ENCODE data around the gene SYT12. TPM values are rescaled to one million over a fixed set of nuclear protein-coding genes. Genes with fewer than 3 reads are reported as not detected.
"Not testable (repeated sequence)": the region's sequence is repeated elsewhere in the genome, so short reads cannot be mapped to it uniquely, and the experiment has no call there.

The SYT12 gene
- total RNA-seq, 1 experiment from 2014 or later, result 1.2 TPM

GRCh38 chr11:66987924-66988637, 34.9 kb upstream of the SYT12 start:
- no peak for DNase-seq
- H3K4me3 ChIP-seq, result no peak overlapping the region
- H3K27me3 ChIP-seq, result no peaks in the 10 kb centered on the region
- H3K9me3 ChIP-seq, result no peaks in the 10 kb centered on the region
- H3K36me3 ChIP-seq, result no peaks in the 10 kb centered on the region

DNA sequence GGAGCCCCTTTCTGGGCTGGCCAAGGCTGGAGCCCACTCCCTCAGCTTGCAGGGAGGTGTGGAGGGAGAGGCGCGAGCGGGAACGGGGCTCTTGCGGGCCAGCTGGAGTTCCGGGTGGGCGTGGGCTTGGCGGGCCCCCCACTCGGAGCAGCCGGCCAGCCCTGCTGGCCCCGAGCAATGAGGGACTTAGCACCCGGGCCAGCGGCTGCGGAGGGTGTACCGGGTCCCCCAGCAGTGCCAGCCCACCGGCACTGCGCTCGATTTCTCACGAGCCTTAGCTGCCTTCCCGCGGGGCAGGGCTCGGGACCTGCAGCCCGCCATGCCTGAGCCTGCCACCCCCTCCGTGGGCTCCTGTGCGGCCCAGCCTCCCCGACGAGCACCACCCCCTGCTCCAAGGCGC, 34.2 kb upstream of the SYT12 start:
- H3K36me3 ChIP-seq, H3K9me3 ChIP-seq, H3K27me3 ChIP-seq, DNase-seq, H3K4me3 ChIP-seq: not testable (repeated sequence)

GRCh38 chr11:66989360-66989759, 33.6 kb upstream of the SYT12 start:
- DNase-seq, H3K36me3 ChIP-seq, H3K4me3 ChIP-seq, H3K9me3 ChIP-seq, H3K27me3 ChIP-seq: not testable (repeated sequence)

GRCh38 chr11:66992041-66992440, 30.9 kb upstream of the SYT12 start:
- DNase-seq, result no peak
- no peaks in the 10 kb centered on the region for H3K27me3 ChIP-seq
- H3K36me3 ChIP-seq, result no peaks in the 10 kb centered on the region
- no peaks in the 10 kb centered on the region for H3K9me3 ChIP-seq
- no peak overlapping the region for H3K4me3 ChIP-seq

GRCh38 chr11:66996609-66997273, 26.2 kb upstream of the SYT12 start:
- no peak overlapping the region for H3K4me3 ChIP-seq
- H3K9me3 ChIP-seq, result no peaks in the 10 kb centered on the region
- H3K27me3 ChIP-seq, result no peaks in the 10 kb centered on the region
- peak; percentile 68 for DNase-seq
- H3K36me3 ChIP-seq, result no peaks in the 10 kb centered on the region

GRCh38 chr11:66999555-66999954, 23.4 kb upstream of the SYT12 start:
- Histone ChIP-seq H3K4me3 (no peak overlapping the region), H3K9me3 (no peaks in the 10 kb centered on the region)
- DNase-seq, result no peak

DNA sequence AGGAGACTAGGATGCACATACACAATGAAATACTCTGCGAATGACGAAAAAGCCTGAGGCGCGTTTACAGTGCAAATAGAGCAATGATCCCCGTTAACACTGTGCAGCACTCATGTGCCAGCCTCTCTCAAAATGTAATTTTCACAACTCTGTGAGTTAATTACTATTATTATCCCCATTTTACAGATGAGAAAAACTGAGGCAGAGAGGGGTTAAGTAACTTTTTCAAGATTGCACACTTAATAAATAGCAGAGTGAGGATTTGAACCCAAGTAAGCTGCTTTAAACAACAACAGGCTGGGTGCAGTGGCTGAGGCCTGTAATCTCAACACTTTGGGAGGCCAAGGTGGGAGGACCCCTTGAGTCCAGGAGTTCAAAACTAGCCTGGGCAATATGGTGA, 21.6 kb upstream of the SYT12 start:
- DNase-seq, result no peak
- Histone ChIP-seq H3K27me3 (no peaks in the 10 kb centered on the region), H3K9me3 (no peaks in the 10 kb centered on the region), H3K36me3 (no peaks in the 10 kb centered on the region), H3K4me3 (no peak overlapping the region)

More at GRCh38 chr11:66999555-66999954, 23.4 kb upstream of the SYT12 start:
- H3K27me3 ChIP-seq, result no peaks in the 10 kb centered on the region
- H3K36me3 ChIP-seq, result no peaks in the 10 kb centered on the region

DNA sequence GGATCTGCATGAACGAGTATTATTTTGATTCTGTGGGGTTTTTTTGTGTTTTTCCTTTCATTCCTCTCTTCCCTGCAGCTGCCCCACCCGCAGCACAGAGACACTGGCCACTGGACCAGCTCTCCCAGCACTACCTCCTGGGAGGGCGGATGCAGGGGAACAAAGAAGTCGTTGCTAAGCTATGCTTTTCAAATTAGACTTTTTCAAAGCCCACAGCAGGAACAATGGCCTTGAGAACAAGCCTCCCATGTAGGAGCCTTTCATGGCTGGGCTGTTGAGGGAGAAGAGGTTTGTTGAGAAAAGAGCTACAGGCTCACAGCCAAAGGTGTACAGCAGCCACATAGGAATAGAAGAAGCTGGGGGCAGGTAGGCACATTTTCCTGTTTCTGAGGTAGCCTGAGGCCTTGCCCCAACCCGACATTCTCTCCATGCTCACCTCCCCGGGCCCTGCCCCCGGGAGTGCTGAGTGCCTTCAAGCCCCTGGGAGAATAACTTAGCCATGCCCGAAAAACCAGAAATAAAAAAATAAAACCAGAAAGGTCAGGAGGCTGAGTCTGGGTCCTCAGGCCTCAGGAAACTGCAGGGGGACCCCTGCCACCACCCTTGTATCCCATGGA, 20.5 kb upstream of the SYT12 start:
- Histone ChIP-seq H3K4me3 (no peak overlapping the region), H3K9me3 (no peaks in the 10 kb centered on the region), H3K27me3 (no peaks in the 10 kb centered on the region), H3K36me3 (no peaks in the 10 kb centered on the region)
- DNase-seq, result no peak

GRCh38 chr11:67002921-67003411, 20.0 kb upstream of the SYT12 start:
- Histone ChIP-seq H3K36me3 (no peaks in the 10 kb centered on the region), H3K4me3 (no peak overlapping the region), H3K9me3 (no peaks in the 10 kb centered on the region), H3K27me3 (no peaks in the 10 kb centered on the region)
- no peak for DNase-seq

GRCh38 chr11:67005200-67005599, 17.7 kb upstream of the SYT12 start:
- not testable (repeated sequence) for H3K4me3 ChIP-seq, H3K36me3 ChIP-seq, H3K9me3 ChIP-seq, H3K27me3 ChIP-seq, DNase-seq

GRCh38 chr11:67006029-67006884, 16.7 kb upstream of the SYT12 start:
- Histone ChIP-seq H3K9me3 (no peaks in the 10 kb centered on the region), H3K27me3 (no peaks in the 10 kb centered on the region), H3K36me3 (no peaks in the 10 kb centered on the region), H3K4me3 (no peak overlapping the region)
- DNase-seq, result peak; percentile 48

GRCh38 chr11:67007126-67007525, 15.8 kb upstream of the SYT12 start:
- no peak for DNase-seq
- H3K4me3 ChIP-seq, result no peak overlapping the region
- no peaks in the 10 kb centered on the region for H3K36me3 ChIP-seq
- no peaks in the 10 kb centered on the region for H3K27me3 ChIP-seq
- no peaks in the 10 kb centered on the region for H3K9me3 ChIP-seq

DNA sequence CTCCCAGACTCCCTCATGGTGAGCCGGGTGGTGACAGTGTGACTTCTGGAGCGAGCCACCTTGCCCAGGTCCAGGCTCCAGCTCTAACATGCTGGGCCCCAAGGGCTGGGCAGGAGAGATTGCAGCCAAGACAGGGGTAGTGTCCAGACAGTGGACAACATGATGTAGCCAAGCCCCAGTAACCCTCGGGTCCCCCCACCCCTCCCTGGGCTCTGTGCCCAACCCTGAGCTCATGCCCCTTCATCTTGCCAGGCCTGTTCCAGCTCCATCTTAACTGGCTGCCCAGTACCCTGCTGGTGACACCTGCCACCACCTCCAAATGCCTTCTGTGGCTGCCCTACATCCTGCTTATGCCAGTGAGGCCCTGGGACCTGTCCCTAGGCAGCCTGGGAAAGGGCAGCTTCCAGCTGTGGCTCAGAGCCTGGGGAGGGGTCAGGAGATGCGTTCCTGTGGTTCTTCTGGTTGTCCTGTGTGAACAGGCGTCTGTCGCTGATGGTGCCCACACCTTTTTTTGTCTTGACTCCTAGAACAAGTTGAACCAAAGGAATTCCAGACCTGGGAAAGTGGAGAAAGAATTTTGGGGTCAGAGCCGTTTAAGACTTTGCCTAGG, 12.5 kb upstream of the SYT12 start:
- Histone ChIP-seq H3K9me3 (no peaks in the 10 kb centered on the region), H3K36me3 (no peaks in the 10 kb centered on the region), H3K4me3 (no peak overlapping the region), H3K27me3 (no peaks in the 10 kb centered on the region)
- no peak for DNase-seq

GRCh38 chr11:67013511-67014045, 9.4 kb upstream of the SYT12 start:
- Histone ChIP-seq H3K9me3 (no peaks in the 10 kb centered on the region), H3K36me3 (no peaks in the 10 kb centered on the region), H3K27me3 (no peaks in the 10 kb centered on the region), H3K4me3 (no peak overlapping the region)
- no peak for DNase-seq

DNA sequence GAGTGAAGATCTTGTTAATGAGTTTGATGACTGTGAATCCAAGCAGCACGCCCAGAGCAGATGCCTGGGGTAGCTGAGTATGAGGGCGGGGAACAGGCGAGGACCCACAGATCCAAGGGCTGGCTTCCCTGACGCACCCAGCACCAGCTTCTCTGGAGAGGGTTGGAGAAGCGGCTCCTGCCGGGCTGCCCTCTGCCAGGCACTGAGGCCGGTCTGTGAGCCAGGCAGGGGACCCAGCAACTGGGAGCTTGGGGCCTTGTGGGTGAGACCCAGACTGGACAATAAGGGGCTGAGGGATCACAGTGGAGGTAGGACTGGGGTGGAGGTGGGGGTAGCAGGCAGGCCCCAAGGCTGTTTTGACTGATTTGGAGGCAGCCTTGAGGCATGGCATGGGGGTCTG, 8.6 kb upstream of the SYT12 start:
- Histone ChIP-seq H3K4me3 (no peak overlapping the region), H3K27me3 (no peaks in the 10 kb centered on the region), H3K36me3 (no peaks in the 10 kb centered on the region), H3K9me3 (no peaks in the 10 kb centered on the region)
- no peak for DNase-seq

DNA sequence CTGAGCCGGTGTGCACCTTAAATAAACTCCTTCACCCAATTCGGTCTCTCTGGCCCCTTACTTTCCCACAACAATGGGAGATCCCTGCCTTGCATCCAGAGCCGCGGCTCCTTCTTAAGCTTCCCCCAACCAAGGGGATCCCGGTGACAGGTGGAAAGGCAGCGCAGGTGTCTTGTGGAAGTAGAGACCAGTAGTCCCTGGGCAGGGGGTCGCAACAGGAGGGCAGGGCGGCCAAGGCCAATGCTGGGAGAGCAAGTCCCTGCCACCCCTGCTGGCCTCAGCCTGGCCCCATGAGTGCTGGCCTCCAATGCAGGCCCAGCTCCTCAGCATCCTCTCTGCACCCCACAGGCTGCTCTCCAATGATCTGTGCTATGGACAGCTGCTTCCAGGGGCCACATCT, 7.9 kb upstream of the SYT12 start:
- DNase-seq, result no peak
- Histone ChIP-seq H3K36me3 (no peaks in the 10 kb centered on the region), H3K27me3 (no peaks in the 10 kb centered on the region), H3K4me3 (no peak overlapping the region), H3K9me3 (no peaks in the 10 kb centered on the region)
